Gastroesophageal sphincter (tissue), 4 donors: ENCODE data around the gene CHCHD6. TPM values are rescaled to one million over a fixed set of nuclear protein-coding genes. Genes with fewer than 3 reads are reported as not detected.

ENCODE experiments used
- ATAC-seq: fragments of 150-250 bp; one replicate; pipeline ENCODE4 v1.9.1; 2016; ENCODE audit warnings: mild to moderate bottlenecking, moderate library complexity
- H3K27ac ChIP-seq, 4 donors: fragments of 200-600 bp; sonication (generic) in 3 of 4; 1 replicate in 3 of 4; 2 replicates in 1 of 4; pipeline ENCODE4 v1.5.1; 2016 to 2019
- H3K27me3 ChIP-seq: fragments of 200-600 bp; sonication (generic); one replicate; pipeline ENCODE4 v1.5.1; 2019
- H3K36me3 ChIP-seq, 2 donors: fragments of 200-600 bp; sonication (generic); one replicate each; pipeline ENCODE4 v1.5.1; 2019; ENCODE audit warnings: control low read depth in 1 of 2
- H3K4me1 ChIP-seq, 3 donors: fragments of 200-600 bp; sonication (generic); 1 replicate in 2 of 3; 2 replicates in 1 of 3; pipeline ENCODE4 v1.5.1; 2016 to 2019; ENCODE audit warnings: control low read depth in 2 of 3
- H3K4me3 ChIP-seq, 2 donors: fragments of 200-600 bp; sonication (generic); one replicate each; pipeline ENCODE4 v1.5.1; 2019; ENCODE audit warnings: mild to moderate bottlenecking in 1 of 2, moderate library complexity in 1 of 2
- H3K9me3 ChIP-seq, 3 donors: fragments of 200-600 bp; sonication (generic); one replicate each; pipeline ENCODE4 v1.5.1; 2017 to 2019; ENCODE audit warnings: control low read depth in 2 of 3
- EP300 ChIP-seq: sonication (generic); formaldehyde crosslinking; IDR thresholded peaks from one replicate; pipeline ENCODE4 v1.6.1; 2017; ENCODE audit warnings: antibody characterized with exemption, mild to moderate bottlenecking
- POLR2A ChIP-seq, 2 donors: fragments of 450-650 bp; IDR thresholded peaks; one replicate each; pipeline ENCODE4 v1.6.1; 2017; ENCODE audit warnings: antibody characterized with exemption in 2 of 2, mild to moderate bottlenecking in 2 of 2, moderate library complexity in 1 of 2
- POLR2AphosphoS5 ChIP-seq: sonication (generic); formaldehyde crosslinking; IDR thresholded peaks from one replicate; pipeline ENCODE4 v1.6.1; 2017; ENCODE audit warnings: antibody characterized with exemption
- whole genome bisulfite sequencing, 2 donors: methylation state at CpG; one replicate each; pipeline ENCODE4 v1.1.5; 2018; ENCODE audit warnings: low coverage in 1 of 2; 5-methylcytosine and 5-hydroxymethylcytosine counted together
- total RNA-seq, 4 donors: library from RNA; depleted of rRNA; stranded (reverse); fragments of >200 nt; gene quantifications; one replicate each; pipeline ENCODE4 v1.1.0, GENCODE V29; 2016
- TF ChIP-seq, protein P1 (sequence below), 4 experiments: fragments of 200-600 bp in 2 of 4; fragments of 450-650 bp in 2 of 4; sonication (generic) in 1 of 4; IDR thresholded peaks; one replicate each; pipeline ENCODE4 v1.5.1; 2017 to 2019; ENCODE audit warnings: antibody characterized with exemption in 4 of 4, mild to moderate bottlenecking in 2 of 4, moderate library complexity in 2 of 4

The CHCHD6 gene
- total RNA-seq, 4 donors from 2014 or later: 8.5 to 37.2 (median 15.2) TPM

DNA sequence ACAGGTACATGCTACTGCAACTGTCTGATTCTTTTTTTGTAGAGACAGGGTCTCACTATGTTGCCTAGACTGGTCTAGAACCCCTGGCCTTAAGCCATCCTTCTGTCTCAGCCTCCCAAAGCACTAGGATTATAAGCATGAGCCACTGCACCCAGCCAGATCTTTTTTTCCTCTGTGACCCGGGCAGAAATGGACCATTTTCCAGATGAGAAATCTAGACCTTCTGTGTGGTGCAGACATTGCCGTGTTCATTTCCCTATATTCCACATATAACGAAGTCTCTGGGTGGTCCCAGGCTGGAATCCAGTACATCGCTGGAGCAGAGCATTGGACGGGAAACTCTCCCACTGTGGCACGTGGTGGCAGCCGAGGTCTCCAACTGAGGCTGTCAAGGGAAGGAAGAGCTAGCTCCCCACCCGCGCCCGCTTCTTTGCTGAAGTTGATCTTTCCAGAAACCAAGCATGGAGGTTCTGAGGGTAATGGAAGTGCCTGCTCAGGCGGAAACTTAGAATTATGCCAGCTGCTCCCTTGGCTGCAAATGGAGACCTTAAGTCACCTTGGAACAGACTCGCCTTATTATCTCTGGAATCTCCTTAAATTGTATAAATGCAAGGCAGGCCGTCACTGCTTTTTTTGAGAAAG, 26.1 kb upstream of the CHCHD6 start:
- peaks cover 31% of the 10 kb centered on the region for H3K27me3 ChIP-seq
- 60 to 74% methylated on average over 1 to 3 of the region's 13 CpGs for WGBS, 2 donors
- ATAC-seq: no peak

DNA sequence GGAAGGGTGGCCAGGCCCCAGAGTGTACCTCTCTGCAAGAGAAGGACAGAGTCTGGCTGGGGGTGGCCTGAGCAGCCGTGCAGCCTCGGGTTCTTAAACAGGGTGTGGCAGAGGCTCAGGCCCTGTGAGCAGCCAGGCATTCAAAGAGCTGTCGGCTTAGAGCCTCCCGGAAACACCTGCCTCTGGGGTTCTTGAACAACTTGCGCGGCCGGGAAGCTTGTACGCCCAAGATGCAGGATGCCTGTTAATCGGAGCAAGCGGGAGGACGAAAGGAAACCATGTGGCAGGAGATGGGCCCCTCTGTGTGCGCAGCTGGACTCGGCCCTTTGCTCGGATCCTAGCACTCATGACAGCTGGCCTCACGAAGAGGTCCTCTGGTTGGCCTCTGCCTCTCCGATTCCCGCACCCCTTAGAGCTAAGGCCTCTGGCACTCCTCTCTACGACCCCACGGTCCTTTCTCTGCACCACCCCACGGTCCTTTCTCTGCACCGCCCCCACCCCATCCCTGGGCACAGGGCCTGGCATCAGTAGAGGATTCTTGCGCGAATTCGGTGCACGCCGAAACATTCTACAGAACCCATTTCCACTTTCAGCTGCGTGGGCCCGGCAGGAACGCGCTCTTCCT, 25.2 kb upstream of the CHCHD6 start:
- no peaks in the 10 kb centered on the region for H3K36me3 ChIP-seq
- H3K9me3 ChIP-seq: peaks cover 0 to 2% (median 0%) of the 10 kb centered on the region in 3 donors
- ATAC-seq: peak; percentile 21
- no peak overlapping the region for H3K27ac ChIP-seq
- H3K4me3 ChIP-seq: no peak overlapping the region
- peaks cover 30% of the 10 kb centered on the region for H3K27me3 ChIP-seq
- peaks cover 0 to 8% (median 0%) of the 10 kb centered on the region in 3 donors for H3K4me1 ChIP-seq
- 12 to 34% methylated on average over 6 to 22 of the region's 30 CpGs for WGBS, 2 donors
- TF ChIP-seq POLR2A (IDR thresholded peaks at IDR 0.05) (no peak), POLR2AphosphoS5 (no peak), EP300 (no peak)
- TF ChIP-seq, protein P1, sequence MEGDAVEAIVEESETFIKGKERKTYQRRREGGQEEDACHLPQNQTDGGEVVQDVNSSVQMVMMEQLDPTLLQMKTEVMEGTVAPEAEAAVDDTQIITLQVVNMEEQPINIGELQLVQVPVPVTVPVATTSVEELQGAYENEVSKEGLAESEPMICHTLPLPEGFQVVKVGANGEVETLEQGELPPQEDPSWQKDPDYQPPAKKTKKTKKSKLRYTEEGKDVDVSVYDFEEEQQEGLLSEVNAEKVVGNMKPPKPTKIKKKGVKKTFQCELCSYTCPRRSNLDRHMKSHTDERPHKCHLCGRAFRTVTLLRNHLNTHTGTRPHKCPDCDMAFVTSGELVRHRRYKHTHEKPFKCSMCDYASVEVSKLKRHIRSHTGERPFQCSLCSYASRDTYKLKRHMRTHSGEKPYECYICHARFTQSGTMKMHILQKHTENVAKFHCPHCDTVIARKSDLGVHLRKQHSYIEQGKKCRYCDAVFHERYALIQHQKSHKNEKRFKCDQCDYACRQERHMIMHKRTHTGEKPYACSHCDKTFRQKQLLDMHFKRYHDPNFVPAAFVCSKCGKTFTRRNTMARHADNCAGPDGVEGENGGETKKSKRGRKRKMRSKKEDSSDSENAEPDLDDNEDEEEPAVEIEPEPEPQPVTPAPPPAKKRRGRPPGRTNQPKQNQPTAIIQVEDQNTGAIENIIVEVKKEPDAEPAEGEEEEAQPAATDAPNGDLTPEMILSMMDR (IDR thresholded peaks at IDR 0.05): no peak

More for the DNA sequence above, 26.1 kb upstream of the CHCHD6 start:
- Histone ChIP-seq H3K4me3 (no peak overlapping the region), H3K4me1 (peaks cover 0 to 8% (median 0%) of the 10 kb centered on the region in 3 donors), H3K36me3 (no peaks in the 10 kb centered on the region), H3K27ac (no peak overlapping the region), H3K9me3 (peaks cover 0 to 8% (median 0%) of the 10 kb centered on the region in 3 donors)
- TF ChIP-seq, protein P1 (IDR thresholded peaks at IDR 0.05): no peak
- TF ChIP-seq POLR2A (IDR thresholded peaks at IDR 0.05) (no peak), EP300 (no peak), POLR2AphosphoS5 (no peak)

DNA sequence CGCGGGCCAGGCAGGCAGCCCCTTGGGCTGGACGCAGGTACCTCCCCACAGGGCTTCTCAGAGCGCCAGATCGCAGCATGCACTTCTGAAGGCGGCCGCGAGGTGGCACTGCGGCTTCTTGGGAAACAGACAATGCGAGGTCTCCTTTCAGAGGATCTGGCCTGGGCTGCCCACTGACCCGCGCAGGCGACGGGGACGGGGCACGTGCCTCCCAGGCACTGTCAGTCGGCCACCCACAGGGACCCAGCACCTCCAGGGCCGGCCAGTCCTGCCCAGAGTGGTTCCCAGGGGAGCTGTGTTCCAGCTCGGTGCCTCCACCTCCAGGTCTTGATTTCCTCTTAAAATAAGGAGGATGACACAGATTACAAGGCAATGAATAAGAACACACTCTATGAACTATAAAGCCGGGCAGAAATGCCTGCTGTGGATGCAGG, 24.7 kb upstream of the CHCHD6 start:
- no peak overlapping the region for H3K4me3 ChIP-seq
- TF ChIP-seq EP300: no peak
- TF ChIP-seq, protein P1 (IDR thresholded peaks at IDR 0.05): peak; percentile 83 to 97 (median 92)
- peak; percentile 81 for ATAC-seq
- peaks cover 0 to 8% (median 0%) of the 10 kb centered on the region in 3 donors for H3K4me1 ChIP-seq
- WGBS, 2 donors: 0 to 10% methylated on average over 2 of the region's 20 CpGs
- peaks cover 32% of the 10 kb centered on the region for H3K27me3 ChIP-seq
- H3K9me3 ChIP-seq: no peaks in the 10 kb centered on the region
- no peak overlapping the region for H3K27ac ChIP-seq
- no peaks in the 10 kb centered on the region for H3K36me3 ChIP-seq

DNA sequence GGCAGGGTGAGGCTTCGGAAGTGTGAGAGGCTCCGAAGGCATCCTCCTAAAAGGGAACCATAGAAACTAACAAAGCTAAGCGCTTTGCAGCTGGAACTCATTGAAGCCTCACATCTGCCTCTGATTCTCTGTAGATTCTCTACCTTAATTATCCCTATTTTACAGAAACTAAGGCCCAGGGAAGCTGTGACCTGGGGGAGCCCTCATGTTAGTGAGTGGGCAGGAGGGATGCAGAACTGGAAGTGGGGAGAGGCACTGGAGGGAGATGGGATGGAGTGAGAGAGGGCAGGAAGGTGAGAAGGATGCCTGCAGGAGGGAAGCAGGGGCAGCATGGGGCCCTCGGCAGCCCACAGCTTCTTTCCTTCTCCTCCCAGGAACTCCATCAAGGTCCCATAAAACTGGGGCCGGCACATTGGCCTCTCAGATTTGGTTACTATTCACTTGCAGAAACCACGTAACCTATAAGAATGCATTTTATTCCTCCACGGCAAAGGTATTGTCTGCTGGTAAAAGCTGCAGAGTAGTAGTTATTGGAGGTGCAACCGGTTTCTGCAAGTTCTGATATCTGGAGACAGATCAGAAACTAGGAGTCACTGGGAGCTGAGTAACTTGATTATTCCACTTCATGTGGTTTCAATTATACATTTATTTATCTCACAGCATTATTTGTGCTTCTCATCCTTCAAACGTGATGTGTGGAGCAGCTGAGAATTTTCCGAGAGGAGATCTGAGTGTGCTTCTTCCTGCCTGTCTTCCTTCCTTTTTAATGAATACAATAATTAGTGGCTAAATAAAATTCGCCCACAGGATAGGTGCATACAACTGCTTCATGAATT, 24.0 kb upstream of the CHCHD6 start:
- TF ChIP-seq, protein P1 (IDR thresholded peaks at IDR 0.05): no peak
- Histone ChIP-seq H3K4me1 (peaks cover 0 to 8% (median 0%) of the 10 kb centered on the region in 3 donors), H3K27ac (no peak overlapping the region), H3K36me3 (no peaks in the 10 kb centered on the region), H3K4me3 (no peak overlapping the region), H3K27me3 (peaks cover 32% of the 10 kb centered on the region), H3K9me3 (no peaks in the 10 kb centered on the region)
- ATAC-seq: no peak
- 72 to 74% methylated on average over 6 to 11 of the region's 11 CpGs for WGBS, 2 donors
